LNCaP clone FGC (cell line): ENCODE results near the gene ADAMTS2.

Experiments
- DNase-seq: peaks from one replicate; pipeline ENCODE4 v3.0.0-alpha.2; 2011; ENCODE audit warnings: low read depth
- H3K4me3 ChIP-seq: 2 replicates; pipeline ENCODE4 v1.5.1; 2011; ENCODE audit warnings: mild to moderate bottlenecking, low read depth, low read length, control low read depth
- TF ChIP-seq, protein P1 (sequence below): IDR thresholded peaks from 2 replicates; pipeline ENCODE4 v1.5.1; 2012; ENCODE audit warnings: mild to moderate bottlenecking; ENCODE audit not compliant: control insufficient read depth, insufficient read depth; ENCODE audit errors: extremely low read depth

The ADAMTS2 gene

DNA sequence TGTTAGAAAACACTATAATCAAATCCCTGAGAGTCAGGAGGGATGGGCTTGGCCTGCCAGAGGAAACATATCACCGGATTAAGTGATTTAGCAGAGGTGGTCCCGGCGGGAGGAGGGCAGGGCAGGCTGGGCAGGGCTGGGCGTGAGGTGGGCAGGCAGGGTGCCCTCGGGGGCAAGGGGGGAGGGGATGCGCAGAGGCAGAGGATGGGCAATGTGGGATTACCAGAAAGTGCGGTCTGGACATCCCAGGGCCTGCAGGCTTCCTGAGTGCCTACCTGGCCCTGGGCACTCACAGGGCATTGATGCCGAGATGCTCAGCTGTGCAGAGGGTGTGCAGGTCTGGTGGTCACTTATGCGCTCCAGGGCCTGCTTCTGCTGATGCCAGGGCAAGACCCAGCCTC lies 115.2 kb downstream of the ADAMTS2 start:
- no peak overlapping the region for H3K4me3 ChIP-seq
- DNase-seq: no peak
- TF ChIP-seq, protein P1, sequence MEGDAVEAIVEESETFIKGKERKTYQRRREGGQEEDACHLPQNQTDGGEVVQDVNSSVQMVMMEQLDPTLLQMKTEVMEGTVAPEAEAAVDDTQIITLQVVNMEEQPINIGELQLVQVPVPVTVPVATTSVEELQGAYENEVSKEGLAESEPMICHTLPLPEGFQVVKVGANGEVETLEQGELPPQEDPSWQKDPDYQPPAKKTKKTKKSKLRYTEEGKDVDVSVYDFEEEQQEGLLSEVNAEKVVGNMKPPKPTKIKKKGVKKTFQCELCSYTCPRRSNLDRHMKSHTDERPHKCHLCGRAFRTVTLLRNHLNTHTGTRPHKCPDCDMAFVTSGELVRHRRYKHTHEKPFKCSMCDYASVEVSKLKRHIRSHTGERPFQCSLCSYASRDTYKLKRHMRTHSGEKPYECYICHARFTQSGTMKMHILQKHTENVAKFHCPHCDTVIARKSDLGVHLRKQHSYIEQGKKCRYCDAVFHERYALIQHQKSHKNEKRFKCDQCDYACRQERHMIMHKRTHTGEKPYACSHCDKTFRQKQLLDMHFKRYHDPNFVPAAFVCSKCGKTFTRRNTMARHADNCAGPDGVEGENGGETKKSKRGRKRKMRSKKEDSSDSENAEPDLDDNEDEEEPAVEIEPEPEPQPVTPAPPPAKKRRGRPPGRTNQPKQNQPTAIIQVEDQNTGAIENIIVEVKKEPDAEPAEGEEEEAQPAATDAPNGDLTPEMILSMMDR: no peak

DNA sequence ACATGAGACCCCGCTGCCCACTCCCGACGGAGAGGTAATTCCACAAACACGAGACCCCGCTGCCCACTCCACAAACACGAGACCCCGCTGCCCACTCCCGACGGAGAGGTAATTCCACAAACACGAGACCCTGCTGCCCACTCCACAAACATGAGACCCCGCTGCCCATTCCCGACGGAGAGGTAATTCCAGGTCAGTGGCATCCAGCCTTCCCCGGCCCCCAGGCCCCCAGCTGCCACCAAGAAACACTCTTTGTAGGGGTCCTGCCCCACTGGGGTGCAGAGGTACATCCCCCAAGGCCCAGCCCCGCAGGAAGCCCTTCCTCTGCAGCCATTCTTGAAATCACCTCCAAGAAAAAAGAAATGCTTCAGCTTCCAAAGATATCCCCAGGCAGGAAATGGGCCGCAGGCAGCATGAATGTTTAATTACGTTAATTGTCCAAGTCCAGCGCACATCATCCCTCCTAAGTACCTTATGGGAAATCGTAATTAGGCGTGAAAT lies 115.9 kb downstream of the ADAMTS2 start:
- H3K4me3 ChIP-seq: no peak overlapping the region
- no peak for DNase-seq
- TF ChIP-seq, protein P1: no peak

DNA sequence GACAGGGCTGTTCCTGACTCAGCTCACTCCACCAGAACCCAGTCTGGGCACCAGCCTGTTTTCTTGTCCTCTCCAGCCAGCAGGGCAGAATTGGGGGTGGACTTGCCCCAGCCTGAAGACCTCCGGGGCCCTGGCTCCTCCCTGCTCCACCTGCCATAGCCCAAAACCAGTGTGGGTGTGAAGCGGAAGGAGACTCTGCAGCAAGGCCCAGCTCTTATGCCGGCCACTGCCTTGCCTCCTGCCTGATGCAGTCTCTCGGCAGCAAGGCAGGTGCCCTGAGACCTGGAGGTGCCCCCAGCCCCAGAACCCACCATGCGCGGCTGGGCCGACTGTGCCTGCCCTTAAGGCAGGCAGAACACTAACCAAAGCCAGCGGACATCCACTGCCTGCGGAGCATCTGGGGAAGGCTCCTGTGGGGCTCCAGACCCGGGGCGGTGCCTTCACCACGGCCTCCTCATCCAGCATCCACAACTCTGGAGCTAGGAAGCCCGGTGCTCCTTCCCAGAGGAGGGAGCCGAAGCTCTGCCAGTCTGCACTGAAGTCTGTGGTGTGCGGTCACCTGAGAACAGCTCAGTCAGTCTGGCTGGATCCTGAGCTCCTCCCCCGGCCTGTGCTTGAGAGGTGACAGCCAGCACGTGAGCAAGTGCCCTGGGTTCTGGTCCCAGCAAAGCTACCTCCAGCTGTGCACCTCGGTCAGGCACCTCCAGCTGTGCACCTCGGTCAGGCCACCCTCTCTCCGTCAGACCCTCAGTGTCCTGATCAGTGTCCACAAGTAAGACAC lies 116.7 kb downstream of the ADAMTS2 start:
- TF ChIP-seq, protein P1: no peak
- DNase-seq: no peak

DNA sequence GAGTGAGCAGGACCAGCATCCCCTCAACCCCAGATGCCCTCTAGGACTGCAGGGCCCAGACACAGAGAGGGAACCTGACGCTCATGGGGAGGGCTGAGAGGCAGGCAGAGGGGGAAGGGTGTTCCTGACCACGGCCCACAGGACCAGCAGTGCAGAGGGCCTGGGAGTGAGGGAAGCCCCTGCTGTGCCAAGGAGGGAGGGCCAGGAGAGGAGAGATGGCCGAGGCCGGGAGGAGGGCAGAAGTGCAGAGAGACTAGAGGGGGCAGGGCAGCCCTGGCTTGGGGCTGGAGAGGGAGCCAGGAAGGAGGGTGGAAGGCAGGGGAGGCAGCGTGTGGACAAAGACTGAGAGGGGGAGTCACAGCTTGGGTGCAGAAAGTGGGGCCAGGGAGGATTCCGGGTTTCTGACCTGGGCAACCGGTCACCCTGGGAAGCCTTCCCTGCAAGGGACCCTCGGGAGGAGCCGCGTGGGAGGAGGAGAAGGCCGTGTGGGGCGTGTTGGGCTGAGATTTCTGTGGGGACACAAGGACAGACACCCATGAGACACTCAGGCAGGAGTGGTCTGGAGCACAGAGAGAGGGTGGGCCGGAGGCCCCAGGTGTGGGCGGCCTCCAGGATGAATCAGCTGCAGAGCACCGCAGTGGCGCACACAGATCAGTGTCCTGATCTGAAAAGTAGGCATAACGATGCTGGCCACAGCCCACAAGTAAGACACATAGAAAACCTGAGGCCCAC lies 117.5 kb downstream of the ADAMTS2 start:
- no peak for DNase-seq
- TF ChIP-seq, protein P1: no peak

More for the DNA sequence above, 116.7 kb downstream of the ADAMTS2 start:
- H3K4me3 ChIP-seq: no peak overlapping the region

DNA sequence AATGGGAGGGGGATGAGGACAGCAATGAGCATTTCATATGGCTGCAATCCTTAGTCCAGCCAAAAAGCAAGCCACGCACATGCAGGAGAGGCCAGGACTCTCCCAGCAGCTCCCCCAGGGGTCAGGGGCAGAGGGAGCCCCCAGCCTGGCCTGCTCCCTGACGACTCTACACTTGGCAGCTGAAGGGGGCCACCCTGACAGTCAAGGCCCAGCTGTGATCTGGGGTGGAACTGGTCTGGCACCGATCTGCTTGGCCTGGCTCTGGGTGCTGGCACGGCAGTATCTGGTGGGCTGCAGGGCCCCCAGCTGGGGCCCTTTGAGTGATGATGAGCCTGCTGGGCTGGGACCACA lies 118.1 kb downstream of the ADAMTS2 start:
- no peak overlapping the region for H3K4me3 ChIP-seq
- TF ChIP-seq, protein P1: no peak
- DNase-seq: no peak

More for the DNA sequence above, 117.5 kb downstream of the ADAMTS2 start:
- H3K4me3 ChIP-seq: no peak overlapping the region

DNA sequence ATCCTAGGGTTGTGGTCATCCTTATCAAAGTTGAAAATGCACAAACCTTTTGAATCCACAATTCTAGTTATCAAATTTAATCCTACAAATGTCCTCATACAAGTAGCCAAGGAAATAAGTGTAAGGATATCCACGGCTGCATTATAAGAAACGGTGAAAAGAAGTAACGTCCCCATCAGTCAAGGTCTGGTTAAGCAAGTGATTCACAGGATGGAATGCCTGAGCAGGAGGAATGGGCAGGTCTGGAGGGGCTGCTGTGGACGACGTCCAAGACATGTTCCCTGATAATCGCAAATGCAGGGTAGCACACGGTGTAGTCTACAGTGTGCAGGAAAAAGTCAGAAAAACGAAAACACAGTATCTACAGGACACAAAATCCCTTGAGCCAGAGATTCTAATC lies 118.6 kb downstream of the ADAMTS2 start:
- TF ChIP-seq, protein P1: no peak
- DNase-seq: no peak
- H3K4me3 ChIP-seq: no peak overlapping the region
